Measurements from ENCODE around the gene LAGE3.

GRCh38 chrX:154487518-154488290, 8.6 kb upstream of the LAGE3 start:
- no peak for TF ChIP-seq POLR2A (IDR thresholded peaks at IDR 0.05)
- TF ChIP-seq, protein P1, sequence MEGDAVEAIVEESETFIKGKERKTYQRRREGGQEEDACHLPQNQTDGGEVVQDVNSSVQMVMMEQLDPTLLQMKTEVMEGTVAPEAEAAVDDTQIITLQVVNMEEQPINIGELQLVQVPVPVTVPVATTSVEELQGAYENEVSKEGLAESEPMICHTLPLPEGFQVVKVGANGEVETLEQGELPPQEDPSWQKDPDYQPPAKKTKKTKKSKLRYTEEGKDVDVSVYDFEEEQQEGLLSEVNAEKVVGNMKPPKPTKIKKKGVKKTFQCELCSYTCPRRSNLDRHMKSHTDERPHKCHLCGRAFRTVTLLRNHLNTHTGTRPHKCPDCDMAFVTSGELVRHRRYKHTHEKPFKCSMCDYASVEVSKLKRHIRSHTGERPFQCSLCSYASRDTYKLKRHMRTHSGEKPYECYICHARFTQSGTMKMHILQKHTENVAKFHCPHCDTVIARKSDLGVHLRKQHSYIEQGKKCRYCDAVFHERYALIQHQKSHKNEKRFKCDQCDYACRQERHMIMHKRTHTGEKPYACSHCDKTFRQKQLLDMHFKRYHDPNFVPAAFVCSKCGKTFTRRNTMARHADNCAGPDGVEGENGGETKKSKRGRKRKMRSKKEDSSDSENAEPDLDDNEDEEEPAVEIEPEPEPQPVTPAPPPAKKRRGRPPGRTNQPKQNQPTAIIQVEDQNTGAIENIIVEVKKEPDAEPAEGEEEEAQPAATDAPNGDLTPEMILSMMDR (IDR thresholded peaks at IDR 0.05) = no peak

Data from gastroesophageal sphincter (tissue), 3 donors.